NK-92 treated with Interleukin-12 subunit alpha and Interleukin-12 subunit beta, amount 100 ng/mL, for 24 hours (cell line): Measurements from ENCODE around the gene CDH23.
"Not testable (repeated sequence)": the region's sequence is repeated elsewhere in the genome, so short reads cannot be mapped to it uniquely, and the experiment has no call there.

Source experiments
- DNase-seq: peaks from one replicate; lab custom pipeline; 2025; lab: John Stamatoyannopoulos, UW

Gene CDH23

DNA sequence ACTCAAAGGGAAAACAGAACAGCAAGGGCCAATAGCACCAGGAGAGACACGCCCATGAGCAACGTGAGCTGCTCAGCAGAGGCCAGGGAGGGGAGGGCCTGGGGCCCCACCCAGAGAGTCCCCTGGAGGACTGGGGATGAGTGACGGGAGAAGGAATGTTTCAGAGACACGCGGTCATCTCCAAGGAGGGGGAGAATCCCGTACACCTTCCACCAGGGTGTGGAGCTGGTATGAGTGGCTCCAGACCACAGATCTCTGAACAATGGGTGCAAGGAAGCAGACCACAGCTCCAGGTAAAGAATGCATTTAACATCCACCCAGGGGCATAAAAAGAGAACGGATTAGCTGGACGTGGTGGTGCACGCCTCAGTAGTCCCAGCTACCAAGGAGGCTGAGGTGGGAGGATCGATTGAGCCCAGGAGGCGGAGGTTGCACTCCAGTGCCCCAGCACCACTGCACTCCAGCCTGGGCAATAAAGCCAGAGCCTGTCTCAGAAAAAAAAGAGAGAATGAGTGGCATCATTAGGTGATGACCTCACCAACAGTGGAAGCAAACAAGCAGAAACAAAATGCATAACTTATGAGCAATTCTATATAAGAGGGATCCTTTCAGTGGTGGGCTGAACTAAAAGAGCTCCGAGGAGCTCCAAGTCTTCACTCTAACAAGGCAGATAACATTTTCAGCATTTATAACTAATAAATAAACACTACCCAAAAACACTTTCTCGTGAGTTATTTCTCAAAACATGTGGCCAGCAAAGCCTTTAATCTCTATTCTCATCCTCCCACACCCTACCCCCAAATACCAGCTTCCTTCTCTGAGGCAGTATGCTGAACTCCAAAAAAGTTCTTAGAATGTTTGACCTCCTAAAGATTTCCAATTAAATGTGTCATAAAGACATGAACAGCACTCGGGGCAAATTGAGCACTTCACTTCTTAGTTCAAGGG, 441.8 kb downstream of the CDH23 start:
- no peak for DNase-seq

DNA sequence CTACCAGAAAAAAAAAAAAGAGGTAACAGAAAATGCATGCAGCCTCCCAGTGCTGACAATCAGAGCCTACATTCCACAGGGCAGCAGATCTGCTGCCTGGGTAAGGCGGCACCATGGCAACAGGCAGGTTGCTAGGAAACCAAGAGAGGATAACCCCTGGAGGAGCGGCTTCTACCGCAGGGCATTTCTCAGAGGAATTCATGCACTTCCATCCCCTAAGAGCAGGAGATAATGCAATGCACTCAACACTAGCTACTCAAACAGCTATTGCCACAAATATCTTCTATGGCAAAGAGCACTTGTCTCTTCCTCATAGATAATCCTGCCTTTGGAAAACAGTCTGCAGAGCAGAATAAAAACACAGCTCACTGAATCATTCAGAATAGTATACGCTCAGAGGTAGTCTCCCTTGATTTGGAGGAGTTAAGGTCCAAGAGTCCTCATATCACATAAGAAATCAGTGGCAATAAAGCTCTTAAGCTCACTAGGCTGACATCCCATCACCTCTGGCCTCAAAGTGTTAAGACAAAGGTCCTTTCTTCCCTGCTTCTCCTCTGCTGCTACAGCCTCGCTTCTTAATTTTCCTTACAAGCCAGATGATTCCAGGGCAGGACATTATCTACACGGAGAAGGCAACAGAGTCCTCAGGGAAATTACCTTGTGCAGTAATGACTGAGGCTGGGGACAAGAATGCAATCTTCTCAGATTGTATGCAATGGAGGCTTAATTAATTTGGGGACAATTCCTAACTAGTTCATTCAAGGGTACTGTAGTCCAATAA, 443.6 kb downstream of the CDH23 start:
- DNase-seq: no peak

DNA sequence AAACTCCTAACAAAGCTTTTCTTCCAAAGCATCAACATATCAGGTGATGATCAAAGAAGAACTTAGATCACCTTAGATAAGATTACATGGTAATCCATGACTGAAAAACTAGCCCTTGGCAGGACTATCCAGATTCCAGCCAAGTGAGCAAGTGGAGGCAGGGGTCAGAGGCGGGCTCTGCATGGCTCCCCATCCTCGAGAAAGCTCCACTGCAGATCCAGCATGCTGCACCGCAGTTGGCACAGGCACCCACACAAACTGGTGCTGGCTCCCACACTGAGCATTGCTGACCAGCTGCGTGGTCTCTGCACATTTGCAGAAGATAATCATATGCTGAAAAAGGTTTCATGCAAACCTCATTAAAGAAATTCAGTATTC, 444.2 kb downstream of the CDH23 start:
- DNase-seq: no peak

DNA sequence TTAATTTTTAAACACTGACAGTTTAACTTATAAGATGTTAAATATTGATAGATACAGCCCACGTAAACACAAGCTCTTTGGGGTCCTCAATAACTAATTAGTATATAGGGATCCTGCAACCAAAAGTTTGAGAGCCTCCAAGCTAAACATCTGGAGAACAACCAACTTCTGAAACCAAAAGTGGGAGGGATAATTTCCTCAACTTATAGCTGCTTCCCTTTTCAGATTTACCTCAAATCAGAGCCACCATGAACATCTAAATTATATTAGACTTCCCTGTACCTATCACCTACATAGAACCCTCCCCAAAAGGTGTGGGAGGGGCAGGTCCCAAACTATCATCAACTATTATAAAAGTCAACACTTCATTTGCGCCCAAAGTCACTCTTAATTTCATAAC, 445.7 kb downstream of the CDH23 start:
- no peak for DNase-seq

DNA sequence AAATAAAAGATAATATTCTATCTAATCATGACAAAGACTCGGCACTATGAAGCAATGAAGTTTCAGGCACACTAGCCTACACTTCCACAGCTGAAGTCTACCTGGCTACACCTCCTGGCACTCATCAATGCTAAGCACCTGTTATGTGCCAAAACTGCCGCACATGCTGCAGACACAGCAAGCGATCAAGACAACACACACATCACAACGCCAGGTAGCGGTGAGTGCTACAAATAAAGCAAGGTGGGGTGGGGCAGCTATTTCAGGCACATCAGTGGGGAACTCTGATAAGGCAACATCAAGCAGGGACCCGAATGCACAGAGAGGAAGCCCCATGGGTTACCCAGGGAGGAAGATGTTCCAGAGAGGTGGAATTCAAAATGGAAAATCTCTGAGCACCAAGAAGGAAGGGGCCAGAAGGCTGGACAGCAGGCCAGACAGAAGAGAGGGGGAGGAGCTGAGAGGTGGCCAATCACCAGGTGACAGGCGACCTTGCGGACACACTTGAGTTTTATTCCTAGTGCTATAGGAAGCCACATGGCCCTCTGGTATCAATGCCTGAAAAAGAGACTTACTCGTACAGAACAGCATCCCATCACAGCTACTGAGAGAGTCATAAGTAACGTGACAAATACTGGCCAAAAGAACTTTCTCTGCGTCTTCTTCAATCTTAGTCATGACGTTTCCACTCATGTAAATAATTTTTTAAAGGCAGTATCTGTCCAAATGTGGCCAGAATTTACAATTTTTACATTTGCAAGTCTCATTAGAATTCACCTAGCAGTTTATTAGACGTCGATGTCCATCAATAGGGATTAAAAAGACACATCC, 446.4 kb downstream of the CDH23 start:
- DNase-seq: no peak

DNA sequence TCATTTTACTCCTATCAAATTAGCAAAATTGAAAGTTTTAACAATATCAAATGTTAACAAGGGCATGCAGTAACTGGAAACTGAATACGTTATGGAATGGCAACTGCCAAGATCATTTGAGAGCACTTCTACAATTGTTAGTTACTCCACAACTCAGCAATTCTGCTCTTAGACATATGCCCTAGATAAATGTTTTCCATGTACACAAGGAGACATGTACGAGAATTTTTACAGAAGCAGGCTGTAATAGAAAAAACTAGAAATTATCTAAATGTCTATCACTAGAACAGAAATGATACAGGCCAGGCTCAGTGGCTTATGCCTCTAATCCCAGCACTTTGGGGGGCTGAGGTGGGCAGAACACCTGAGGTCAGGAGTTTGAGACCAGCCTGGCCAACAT, 447.4 kb downstream of the CDH23 start:
- DNase-seq: no peak

DNA sequence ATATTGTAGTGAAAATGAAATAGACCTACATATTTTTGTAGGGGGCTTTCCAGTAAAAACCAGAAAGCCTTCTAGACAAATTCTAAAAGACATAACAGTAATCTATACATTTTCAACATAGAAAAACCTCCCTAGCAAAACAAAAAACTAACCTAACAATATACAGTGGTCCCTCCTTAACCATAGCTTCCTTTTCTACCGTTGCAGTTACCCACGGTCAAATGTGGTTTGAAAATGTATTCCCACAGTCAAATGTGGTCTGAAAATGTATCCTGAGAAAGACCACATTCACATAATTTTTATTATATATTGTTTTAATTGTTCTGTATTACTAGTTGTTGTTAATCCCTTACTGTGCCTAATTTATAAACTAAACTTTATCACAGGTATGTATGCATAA, 448.0 kb downstream of the CDH23 start:
- DNase-seq: no peak

DNA sequence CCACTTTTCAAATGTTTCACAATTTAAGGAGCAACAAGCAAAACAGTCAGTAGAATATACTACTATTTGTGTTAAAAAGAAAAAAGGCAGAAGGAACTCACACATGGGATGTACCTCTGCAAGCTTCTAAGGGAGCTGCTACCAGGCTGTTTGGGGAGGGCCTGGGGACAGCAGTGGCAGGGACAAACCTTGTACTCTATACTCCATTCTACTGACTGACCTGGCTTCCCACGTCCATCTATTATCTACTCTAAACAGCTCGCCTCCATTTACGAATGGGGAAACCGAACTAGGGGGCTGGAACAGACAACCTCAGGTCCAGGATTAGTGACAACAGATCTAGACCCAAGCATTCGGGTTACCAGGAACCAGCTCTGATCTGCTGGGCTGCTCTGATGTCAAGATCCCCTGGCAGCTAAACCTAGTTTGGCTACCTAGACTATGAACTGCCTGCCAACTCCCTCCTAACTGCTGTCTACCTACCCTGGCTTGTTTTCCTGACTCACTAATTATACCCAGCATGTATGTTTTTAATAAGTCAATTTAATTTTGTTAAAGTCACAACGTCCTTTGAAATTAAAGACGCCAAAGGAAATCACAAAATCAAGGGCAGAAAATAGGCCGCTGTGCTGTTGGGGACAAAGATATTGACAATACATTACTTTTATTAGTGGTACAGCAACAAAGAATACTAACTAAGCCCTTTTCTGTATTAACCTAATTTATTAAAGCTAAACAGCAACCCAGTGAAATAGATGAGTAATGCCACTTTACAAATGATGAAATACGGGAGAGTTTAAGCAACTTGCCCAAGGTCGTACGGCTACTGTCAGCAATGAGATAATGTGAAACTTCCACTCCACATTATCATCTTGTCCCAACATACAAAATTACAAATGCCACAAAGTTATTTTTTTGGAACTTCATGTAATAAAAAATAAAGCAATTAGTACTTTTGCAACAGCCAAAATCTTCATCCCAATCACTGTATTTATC, 449.0 kb downstream of the CDH23 start:
- DNase-seq: no peak

DNA sequence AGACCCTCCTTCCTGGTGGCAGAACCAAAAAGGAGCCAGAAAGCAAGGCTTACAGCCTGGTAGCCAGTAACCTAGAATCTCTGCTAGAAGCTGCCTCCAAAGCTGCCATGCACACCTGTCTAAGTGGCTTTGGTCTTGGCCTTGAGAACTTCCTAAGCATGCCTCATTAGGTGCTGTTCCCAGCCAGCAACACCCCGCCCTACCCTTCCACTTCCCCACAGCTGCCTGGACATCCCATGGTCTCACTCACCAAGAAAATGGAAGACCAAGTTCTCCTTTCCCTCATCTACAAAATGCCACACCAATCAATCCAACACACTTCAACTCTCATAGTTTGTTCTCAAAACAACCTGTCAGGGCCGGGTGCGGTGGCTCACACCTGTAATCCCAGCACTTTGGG, 450.1 kb downstream of the CDH23 start:
- no peak for DNase-seq

DNA sequence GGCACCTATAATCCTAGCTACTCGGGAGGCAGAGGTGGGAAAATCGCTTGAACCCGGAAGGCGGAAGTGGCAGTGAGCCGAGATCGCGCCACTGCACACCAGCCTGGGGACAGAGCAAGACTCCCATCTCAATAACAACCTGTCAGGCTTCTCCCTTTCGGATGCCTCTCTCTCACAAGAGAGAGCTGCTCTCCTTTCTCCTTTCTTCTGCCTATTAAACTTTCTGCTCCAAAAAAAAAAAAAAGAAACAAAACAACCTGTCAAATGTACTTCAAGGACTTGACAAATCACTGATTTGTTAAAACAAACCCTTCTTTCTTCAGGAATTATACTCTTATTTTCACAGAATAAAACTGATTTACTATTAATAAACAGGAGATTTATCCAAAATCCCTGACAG, 450.7 kb downstream of the CDH23 start:
- DNase-seq: no peak

DNA sequence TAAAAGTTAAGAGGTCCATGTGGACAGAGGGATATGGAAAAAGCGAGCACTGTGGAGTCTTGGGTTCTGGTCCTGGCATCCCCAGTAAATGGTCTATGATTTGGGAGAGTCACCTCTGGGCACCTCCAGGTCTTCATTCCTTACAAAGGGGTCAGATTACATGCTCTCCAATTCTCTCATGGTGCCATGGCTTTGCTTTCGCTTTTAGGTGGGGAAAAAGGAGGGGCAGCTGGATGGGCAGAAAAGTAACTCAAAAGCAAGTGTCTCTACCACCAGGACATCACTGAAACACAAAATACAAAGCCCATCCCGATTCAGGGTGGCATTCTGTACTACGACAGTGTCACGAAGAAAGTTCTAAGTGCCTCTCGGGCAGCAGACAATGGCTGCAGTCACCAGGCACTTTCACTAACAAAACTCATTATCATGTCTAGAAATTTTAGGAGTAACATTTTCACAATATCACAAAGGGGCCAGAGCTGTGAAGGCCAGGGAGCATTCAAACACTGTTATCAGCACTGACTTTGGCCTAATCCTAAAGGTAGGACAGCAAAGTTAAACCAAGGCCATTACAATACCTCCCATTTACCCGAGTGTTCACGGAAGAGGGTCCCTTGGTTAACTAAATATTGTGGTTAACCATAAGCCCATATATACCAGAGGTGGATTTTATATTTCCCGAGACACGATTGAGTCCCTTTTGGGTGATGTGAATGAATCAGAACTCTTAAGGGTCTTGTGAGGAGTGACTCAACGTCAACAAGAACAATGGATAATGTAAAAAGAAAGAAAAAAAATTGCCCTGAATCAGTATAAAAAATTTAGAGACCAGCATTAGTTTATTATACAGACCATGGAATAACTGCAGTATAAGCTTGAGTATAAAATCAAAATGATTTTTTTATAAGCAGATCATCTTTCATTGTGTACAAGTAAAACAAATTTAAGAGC, 451.9 kb downstream of the CDH23 start:
- no peak for DNase-seq

DNA sequence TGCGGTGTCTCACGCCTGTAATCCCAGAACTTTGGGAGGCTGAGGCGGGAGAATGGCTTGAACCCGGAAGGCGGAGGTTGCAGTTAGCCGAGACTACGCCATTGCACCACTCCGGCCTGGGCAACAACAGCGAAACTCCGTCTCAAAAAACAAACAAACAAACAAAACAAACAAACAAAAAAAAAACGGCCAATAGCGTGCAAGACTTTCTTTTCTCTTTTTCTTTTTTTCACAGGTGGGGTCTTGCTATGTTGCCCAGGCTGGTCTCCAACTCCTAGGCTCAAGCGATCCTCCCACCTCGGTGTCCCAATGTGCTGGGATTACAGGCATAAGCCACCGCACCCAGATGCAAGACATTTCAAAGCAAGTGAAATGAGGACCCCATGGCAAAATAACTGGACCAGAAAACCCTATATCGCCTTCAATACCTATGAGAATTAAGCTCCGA, 452.8 kb downstream of the CDH23 start:
- DNase-seq: no peak

DNA sequence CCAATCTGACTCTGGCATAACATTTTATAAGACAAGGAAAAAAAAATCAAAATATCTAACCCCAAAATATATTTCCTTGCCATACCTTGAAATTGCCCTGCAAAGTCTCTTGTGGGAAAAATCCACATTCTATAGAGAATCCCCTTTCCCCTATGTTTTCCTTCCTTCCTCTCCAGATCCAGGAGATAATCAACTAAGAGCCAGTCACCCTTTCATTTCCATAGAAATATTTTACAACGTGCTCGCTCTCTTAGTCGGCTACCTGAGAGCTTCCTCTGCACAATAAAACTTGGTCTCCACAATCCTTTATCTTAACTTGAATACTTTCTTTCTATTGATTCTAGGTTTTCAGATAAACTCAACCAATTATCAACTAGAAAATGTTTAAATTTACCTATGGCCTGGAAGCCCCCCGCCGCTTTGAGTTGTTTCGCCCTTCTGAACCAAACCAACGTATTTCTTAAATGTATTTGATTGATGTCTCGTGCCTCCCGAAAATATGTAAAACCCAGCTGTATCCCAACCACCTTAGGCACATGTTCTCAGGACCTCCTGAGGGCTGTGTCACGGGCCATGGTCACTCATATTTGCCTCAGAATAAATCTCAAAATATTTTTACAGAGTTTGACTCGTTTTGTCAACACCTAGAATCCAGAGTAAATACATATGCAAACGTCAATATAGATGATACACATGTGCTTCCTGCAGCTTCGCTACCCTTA, 453.5 kb downstream of the CDH23 start:
- no peak for DNase-seq

DNA sequence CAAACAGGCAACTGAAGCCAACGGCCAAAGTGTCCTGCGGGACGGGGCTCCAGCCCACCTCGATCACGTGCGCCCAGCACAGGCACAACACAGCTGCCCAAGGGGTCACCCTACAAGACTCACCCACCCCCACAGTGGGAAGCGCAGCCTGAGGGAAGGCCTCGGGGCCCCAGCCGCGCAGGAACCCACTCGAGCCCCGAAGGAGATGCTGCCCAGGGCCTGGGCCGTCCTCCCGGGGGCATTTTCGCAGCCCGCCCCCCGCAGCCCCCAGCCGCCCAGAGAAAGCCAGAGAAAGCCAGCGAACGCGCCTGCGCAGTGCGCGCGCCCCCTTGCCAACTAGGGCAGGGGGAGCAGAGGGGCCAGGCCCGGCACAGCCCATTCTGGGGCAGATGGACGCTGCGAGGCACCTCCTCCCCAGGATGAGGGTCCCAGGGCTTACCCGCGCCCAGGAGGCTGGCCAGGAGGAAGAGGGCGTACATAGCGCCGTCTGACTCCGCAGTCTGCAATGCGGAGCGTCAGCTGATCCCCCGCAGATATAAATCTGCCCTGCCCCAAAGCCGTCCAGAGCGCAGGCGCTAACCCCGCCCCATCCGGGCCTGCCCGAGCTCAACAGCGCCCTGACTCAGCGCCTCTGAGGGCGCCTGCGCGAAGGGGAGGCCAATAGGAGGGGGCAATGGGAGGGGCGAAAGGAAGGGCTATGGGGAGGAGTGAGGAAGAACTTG, 454.2 kb downstream of the CDH23 start, which contains the start of gene PSAP:
PSAP (minus strand) TSS at position 509 of the 722 bp plus-strand sequence; CDS start at position 479, 30 bp downstream.
- DNase-seq: peak; percentile 81

DNA sequence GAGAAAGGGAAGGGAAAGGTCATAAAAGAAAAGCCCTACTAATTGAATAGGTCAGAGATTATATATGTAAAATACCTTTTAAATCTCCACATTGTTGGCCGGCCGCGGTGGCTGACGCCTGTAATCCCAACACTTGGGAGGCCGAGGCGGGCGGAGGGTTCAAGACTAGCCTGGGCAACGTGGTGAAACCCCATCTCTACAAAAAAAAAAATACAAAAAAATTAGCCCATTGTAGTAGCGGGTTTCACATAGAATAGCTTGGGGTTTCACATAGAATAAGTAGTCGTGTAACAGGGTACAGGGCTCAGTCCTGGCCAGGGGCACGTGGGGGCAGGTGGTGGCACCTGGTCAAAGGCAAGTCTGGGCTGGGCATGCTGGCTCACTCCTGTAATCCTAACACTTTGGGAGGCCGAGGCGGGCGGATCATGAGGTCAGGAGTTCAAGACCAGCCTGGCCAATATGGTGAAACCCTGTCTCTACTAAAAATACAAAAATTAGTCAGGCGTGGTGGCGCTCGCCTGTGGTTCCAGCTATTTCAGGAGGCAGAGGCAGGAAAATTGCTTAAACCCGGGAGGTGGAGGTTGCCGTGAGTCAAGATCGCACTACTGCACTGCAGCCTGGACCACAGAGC, 454.9 kb downstream of the CDH23 start:
- DNase-seq: not testable (repeated sequence)

DNA sequence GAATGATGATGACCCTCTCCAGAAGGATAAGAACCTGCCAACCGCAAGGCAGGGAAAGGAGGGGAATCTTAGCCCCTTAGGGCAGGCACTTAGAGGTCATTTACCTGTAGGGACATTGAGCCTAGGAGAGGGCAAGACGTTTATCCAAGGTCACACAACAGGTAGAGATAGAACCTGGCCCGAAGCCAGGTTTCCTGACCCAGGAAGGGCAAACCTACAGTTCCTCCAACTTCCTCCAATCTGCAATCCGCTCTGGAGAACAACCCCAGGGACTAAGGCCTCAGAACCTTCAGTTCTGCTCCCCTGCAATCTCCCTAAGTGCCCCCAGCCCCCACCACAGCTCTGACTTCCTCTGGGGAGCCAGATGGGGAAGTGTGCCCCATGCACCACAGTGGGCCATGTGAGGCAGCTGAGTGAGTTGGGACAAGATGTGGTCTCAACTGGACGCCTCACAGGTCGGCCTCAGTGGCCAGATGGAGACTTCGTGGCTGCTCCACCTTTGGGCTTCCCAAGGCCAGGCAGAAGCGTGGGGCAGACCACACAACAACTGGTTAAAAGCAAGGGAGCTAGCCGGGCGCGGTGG, 455.7 kb downstream of the CDH23 start:
- DNase-seq: no peak

DNA sequence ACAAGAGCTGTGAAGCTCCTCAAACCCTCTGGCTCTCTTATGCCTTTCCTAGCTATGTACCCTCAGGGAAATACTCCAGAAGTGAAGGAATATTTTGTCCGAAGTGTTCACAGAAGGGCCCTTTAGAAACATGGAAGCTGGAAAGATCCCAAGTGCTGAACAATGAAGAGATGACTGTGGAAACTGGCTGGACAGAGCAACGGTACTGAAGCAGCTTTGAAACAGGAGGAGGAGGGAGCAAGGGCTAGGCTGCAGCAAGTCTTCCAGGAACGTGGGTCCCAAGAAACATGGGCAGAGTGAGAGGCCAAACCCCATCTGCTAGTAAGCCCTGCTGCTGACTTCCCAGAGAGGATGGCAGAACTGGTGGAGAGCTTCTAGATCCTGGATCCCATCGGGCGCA, 457.3 kb downstream of the CDH23 start:
- DNase-seq: no peak
